ENCODE data around the gene DTNBP1. TPM values are rescaled to one million over a fixed set of nuclear protein-coding genes. Genes with fewer than 3 reads are reported as not detected.

The DTNBP1 gene
- total RNA-seq, 6 donors from 2014 or later: 16.2 to 33.5 (median 21.3) TPM

DNA sequence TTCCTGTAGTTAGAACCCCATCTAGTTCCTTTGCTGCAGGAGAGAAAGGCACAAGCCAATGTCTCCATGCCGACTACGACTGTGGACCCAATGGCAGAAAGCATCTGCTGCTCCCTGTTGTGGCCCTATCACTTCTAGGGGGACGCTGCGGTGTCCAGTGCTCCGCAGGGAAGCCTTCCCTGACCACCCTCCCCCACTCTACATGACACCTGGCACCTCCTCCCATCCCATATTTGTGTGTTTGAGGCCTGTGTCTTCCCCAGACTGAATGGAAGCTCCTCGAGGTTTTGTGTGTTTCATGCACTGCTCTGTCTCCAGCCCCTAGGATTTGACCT is 159.5 kb downstream of the DTNBP1 start:
- 94 to 97% methylated on average over 6 of the region's 6 CpGs for WGBS, 2 donors
- peaks cover 2 to 40% (median 17%) of the 10 kb centered on the region in 4 donors for H3K36me3 ChIP-seq
- H3K4me1 ChIP-seq: peaks cover 12 to 30% (median 17%) of the 10 kb centered on the region in 4 donors
- H3K4me3 ChIP-seq: no peak overlapping the region
- TF ChIP-seq POLR2A (IDR thresholded peaks at IDR 0.05): no peak
- ATAC-seq (ENCODE audit: low FRiP score in 2 of 2): no peak
- no peak overlapping the region for H3K27ac ChIP-seq
- no peaks in the 10 kb centered on the region for H3K9me3 ChIP-seq
- DNase-seq: no peak
- H3K27me3 ChIP-seq: no peaks in the 10 kb centered on the region

DNA sequence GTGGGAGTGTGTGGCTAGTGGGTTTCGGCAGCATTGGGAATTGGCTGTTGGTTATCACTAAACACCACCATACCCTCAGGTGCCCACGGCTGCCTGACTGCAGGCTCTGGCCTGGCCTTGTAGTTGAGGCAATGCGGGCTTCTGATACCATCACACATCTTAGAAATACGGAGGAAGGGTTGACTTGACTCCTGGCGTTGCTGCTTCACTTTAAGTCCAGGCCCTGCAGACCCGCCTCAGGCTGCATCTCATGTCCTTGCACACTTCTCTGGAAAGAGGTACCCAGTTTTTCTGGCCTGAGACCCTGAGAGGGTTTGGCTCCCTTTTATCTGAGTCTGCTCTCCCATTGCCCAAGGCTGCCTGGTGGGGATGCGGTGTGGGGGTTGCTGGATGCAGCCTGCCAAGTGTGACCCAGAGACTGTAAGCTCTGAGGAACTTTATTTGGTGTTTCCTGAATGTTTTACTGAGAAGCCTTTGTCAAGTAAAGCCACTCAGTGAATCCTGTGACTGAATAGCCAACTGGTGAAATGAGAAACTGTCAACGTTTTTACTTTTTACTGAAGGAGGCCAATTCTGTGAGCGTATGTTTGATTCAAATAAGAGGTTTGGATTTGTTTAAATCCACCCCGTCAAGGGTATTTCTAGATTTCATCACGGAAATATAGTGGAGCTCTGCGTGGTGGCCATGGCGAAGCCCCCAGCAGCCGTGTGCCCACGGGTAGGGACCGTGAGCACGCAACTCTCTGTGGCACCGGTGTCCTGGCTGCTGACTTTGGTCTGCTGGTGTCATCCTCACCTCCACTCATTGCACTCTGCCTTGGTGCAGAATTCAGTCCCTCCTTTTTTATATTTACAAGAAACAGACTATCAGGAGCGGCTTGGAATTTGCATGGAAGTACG is 160.1 kb downstream of the DTNBP1 start:
- Histone ChIP-seq H3K27me3 (no peaks in the 10 kb centered on the region), H3K27ac (no peak overlapping the region), H3K9me3 (no peaks in the 10 kb centered on the region), H3K36me3 (peaks cover 2 to 38% (median 17%) of the 10 kb centered on the region in 4 donors), H3K4me1 (peaks cover 12 to 30% (median 17%) of the 10 kb centered on the region in 4 donors), H3K4me3 (no peak overlapping the region)
- ATAC-seq (ENCODE audit: low FRiP score in 2 of 2) (no peak), DNase-seq (no peak)
- TF ChIP-seq POLR2A (IDR thresholded peaks at IDR 0.05) (no peak), POLR2AphosphoS5 (IDR thresholded peaks at IDR 0.05) (no peak), EP300 (IDR thresholded peaks at IDR 0.05) (no peak)
- TF ChIP-seq, protein P1, sequence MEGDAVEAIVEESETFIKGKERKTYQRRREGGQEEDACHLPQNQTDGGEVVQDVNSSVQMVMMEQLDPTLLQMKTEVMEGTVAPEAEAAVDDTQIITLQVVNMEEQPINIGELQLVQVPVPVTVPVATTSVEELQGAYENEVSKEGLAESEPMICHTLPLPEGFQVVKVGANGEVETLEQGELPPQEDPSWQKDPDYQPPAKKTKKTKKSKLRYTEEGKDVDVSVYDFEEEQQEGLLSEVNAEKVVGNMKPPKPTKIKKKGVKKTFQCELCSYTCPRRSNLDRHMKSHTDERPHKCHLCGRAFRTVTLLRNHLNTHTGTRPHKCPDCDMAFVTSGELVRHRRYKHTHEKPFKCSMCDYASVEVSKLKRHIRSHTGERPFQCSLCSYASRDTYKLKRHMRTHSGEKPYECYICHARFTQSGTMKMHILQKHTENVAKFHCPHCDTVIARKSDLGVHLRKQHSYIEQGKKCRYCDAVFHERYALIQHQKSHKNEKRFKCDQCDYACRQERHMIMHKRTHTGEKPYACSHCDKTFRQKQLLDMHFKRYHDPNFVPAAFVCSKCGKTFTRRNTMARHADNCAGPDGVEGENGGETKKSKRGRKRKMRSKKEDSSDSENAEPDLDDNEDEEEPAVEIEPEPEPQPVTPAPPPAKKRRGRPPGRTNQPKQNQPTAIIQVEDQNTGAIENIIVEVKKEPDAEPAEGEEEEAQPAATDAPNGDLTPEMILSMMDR (IDR thresholded peaks at IDR 0.05): no peak
- 81 to 89% methylated on average over 17 to 20 of the region's 20 CpGs for WGBS, 2 donors

- Histone ChIP-seq H3K27ac (no peak overlapping the region), H3K36me3 (peaks cover 2 to 41% (median 21%) of the 10 kb centered on the region in 4 donors), H3K27me3 (no peaks in the 10 kb centered on the region), H3K4me3 (no peak overlapping the region), H3K9me3 (no peaks in the 10 kb centered on the region), H3K4me1 (peaks cover 12 to 30% (median 17%) of the 10 kb centered on the region in 4 donors)
- DNase-seq: no peak
- no peak for TF ChIP-seq EP300 (IDR thresholded peaks at IDR 0.05)
- TF ChIP-seq, protein P1 (IDR thresholded peaks at IDR 0.05): no peak
- no peak for TF ChIP-seq POLR2AphosphoS5 (IDR thresholded peaks at IDR 0.05)
- no peak for TF ChIP-seq POLR2A (IDR thresholded peaks at IDR 0.05)
- 64 to 76% methylated on average over 11 to 18 of the region's 19 CpGs for WGBS, 2 donors
- no peak for ATAC-seq (ENCODE audit: low FRiP score in 2 of 2)
These were observed 160.9 kb downstream of the DTNBP1 start for GRCh38 chr6:15501826-15502445.

DNA sequence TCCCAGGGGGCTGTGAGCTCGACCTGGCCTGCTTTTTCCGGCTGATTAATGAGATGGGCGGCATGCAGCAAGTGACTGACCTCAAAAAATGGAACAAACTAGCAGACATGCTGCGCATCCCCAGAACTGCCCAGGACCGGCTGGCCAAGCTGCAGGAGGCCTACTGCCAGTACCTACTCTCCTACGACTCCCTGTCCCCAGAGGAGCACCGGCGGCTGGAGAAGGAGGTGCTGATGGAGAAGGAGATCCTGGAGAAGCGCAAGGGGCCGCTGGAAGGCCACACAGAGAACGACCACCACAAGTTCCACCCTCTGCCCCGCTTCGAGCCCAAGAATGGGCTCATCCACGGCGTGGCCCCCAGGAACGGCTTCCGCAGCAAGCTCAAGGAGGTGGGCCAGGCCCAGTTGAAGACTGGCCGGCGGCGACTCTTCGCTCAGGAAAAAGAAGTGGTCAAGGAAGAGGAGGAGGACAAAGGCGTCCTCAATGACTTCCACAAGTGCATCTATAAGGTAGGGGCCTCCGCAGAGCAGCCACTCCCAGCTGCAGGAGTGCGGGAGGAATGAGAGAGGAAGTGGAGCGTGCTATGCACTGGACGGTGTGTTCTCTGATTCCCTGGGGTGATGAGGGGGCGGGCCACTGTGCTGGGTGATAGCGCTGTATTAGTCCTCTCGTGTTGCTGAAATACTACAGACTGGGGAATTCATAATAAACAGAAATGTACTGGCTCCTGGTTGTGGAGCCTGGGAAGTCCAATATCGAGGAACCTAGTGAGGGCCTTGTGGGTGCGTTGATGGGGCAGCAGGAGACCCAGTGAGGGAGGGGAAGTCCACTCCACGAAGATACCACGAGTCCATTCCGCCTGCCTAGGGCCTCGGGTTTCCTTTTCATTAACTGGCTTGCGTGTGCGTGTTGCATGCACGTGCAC is 161.7 kb downstream of the DTNBP1 start:
- H3K4me1 ChIP-seq: peaks cover 14 to 30% (median 17%) of the 10 kb centered on the region in 4 donors
- no peaks in the 10 kb centered on the region for H3K27me3 ChIP-seq
- H3K9me3 ChIP-seq: no peaks in the 10 kb centered on the region
- DNase-seq: no peak
- WGBS, 2 donors: 92 to 94% methylated on average over 38 of the region's 38 CpGs
- no peak for ATAC-seq (ENCODE audit: low FRiP score in 2 of 2)
- TF ChIP-seq, protein P1 (IDR thresholded peaks at IDR 0.05): no peak
- TF ChIP-seq POLR2A (IDR thresholded peaks at IDR 0.05) (no peak), POLR2AphosphoS5 (IDR thresholded peaks at IDR 0.05) (no peak), EP300 (IDR thresholded peaks at IDR 0.05) (no peak)
- H3K36me3 ChIP-seq: peaks cover 6 to 49% (median 29%) of the 10 kb centered on the region in 4 donors
- no peak overlapping the region for H3K4me3 ChIP-seq
- H3K27ac ChIP-seq: no peak overlapping the region
